ENCODE measurements around the gene TMC1. TPM values are rescaled to one million over a fixed set of nuclear protein-coding genes. Genes with fewer than 3 reads are reported as not detected.
A peak's percentile ranks its signal among the peaks of the same experiment; 100 is the strongest.

Gene TMC1
- total and polyA plus RNA-seq, 2 of the 13 experiments (the other 11 are each of a cell fraction or from before 2014, with no cell fraction given), result 0.02 to 0.03 TPM

- TF ChIP-seq ZNF18 (CRISPR knock-in tag; IDR thresholded peaks at IDR 0.05; ENCODE audit: insufficient replicate concordance) (no peak), MTA1 (CRISPR knock-in tag; IDR thresholded peaks at IDR 0.05; ENCODE audit: borderline replicate concordance) (no peak), GABPB1 (CRISPR knock-in tag; IDR thresholded peaks at IDR 0.05) (no peak; the same call in 1 of the 2 replicates), HDAC1 (CRISPR knock-in tag; IDR thresholded peaks at IDR 0.05) (peak; percentile 31; the same call in 1 of the 2 replicates), HMGXB3 (CRISPR knock-in tag; IDR thresholded peaks at IDR 0.05; ENCODE audit: borderline replicate concordance) (no peak), ZFY (CRISPR knock-in tag; IDR thresholded peaks at IDR 0.05) (no peak), MATR3 (CRISPR knock-in tag; IDR thresholded peaks at IDR 0.05) (no peak), HNRNPL (IDR thresholded peaks at IDR 0.05; ENCODE audit: low read depth, low read length) (no peak), GPBP1L1 (CRISPR knock-in tag; IDR thresholded peaks at IDR 0.05) (no peak), ZNF17 (CRISPR knock-in tag; IDR thresholded peaks at IDR 0.05) (no peak), ZNF430 (CRISPR knock-in tag; IDR thresholded peaks at IDR 0.05) (no peak), NPAS2 (CRISPR knock-in tag; IDR thresholded peaks at IDR 0.05; ENCODE audit: borderline replicate concordance) (no peak), ELF3 (CRISPR knock-in tag; IDR thresholded peaks at IDR 0.05) (0 out of 2 replicates have a peak, but pooled peaks have one; percentile 15), CHCHD3 (CRISPR knock-in tag; IDR thresholded peaks at IDR 0.05) (no peak), ZNF383 (CRISPR knock-in tag; IDR thresholded peaks at IDR 0.05; ENCODE audit: borderline replicate concordance) (no peak), ARNTL (CRISPR knock-in tag; IDR thresholded peaks at IDR 0.05) (no peak), MXI1 (IDR thresholded peaks at IDR 0.05; ENCODE audit: borderline replicate concordance, low read depth, low read length) (no peak), MEIS1 (CRISPR knock-in tag; IDR thresholded peaks at IDR 0.05; ENCODE audit: borderline replicate concordance) (no peak), CEBPB (IDR thresholded peaks at IDR 0.05; ENCODE audit: borderline replicate concordance, low read depth, low read length) (peak; percentile 83), TCF7 (IDR thresholded peaks at IDR 0.05; ENCODE audit: low read depth) (peak; percentile 65), ONECUT2 (CRISPR knock-in tag; IDR thresholded peaks at IDR 0.05) (peak; percentile 60; the same call in 1 of the 2 replicates)
- TF ChIP-seq, protein P1, sequence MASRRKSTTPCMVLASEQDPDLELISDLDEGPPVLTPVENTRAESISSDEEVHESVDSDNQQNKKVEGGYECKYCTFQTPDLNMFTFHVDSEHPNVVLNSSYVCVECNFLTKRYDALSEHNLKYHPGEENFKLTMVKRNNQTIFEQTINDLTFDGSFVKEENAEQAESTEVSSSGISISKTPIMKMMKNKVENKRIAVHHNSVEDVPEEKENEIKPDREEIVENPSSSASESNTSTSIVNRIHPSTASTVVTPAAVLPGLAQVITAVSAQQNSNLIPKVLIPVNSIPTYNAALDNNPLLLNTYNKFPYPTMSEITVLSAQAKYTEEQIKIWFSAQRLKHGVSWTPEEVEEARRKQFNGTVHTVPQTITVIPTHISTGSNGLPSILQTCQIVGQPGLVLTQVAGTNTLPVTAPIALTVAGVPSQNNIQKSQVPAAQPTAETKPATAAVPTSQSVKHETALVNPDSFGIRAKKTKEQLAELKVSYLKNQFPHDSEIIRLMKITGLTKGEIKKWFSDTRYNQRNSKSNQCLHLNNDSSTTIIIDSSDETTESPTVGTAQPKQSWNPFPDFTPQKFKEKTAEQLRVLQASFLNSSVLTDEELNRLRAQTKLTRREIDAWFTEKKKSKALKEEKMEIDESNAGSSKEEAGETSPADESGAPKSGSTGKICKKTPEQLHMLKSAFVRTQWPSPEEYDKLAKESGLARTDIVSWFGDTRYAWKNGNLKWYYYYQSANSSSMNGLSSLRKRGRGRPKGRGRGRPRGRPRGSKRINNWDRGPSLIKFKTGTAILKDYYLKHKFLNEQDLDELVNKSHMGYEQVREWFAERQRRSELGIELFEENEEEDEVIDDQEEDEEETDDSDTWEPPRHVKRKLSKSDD (CRISPR knock-in tag; IDR thresholded peaks at IDR 0.05; ENCODE audit: low read depth), result no peak
Observed at GRCh38 chr9:72557549-72557948, 36.1 kb downstream of the TMC1 start (continued).

Measured in HepG2 (cell line).